Activated T-cell treated with anti-CD3 and anti-CD28 coated beads, Interleukin-2, amount 50 U/mL, for 24 hours (primary cell): ENCODE results near the gene RHOT1.
A peak's percentile ranks its signal among the peaks of the same experiment; 100 is the strongest.
"Not testable (repeated sequence)": the region's sequence is repeated elsewhere in the genome, so short reads cannot be mapped to it uniquely, and the experiment has no call there.

ENCODE experiments used
- DNase-seq: peaks from one replicate; pipeline ENCODE4 v3.0.0-alpha.2; 2020
- H3K27ac Mint-ChIP-seq: 2 replicates; pipeline ENCODE4 v1.8.0; 2020; ENCODE audit warnings: mild to moderate bottlenecking, mixed read lengths
- H3K27me3 Mint-ChIP-seq: 2 replicates; pipeline ENCODE4 v1.8.0; 2020; ENCODE audit warnings: mixed read lengths
- H3K36me3 Mint-ChIP-seq: 2 replicates; pipeline ENCODE4 v1.8.0; 2020; ENCODE audit warnings: low read depth, mixed read lengths
- H3K4me1 Mint-ChIP-seq: 2 replicates; pipeline ENCODE4 v1.8.0; 2020; ENCODE audit warnings: low read depth, mixed read lengths
- H3K4me3 Mint-ChIP-seq: 2 replicates; pipeline ENCODE4 v1.8.0; 2020; ENCODE audit warnings: mild to moderate bottlenecking, moderate library complexity, mixed read lengths
- H3K9me3 Mint-ChIP-seq: 2 replicates; pipeline ENCODE4 v1.8.0; 2020; ENCODE audit warnings: mixed read lengths

The RHOT1 gene

DNA sequence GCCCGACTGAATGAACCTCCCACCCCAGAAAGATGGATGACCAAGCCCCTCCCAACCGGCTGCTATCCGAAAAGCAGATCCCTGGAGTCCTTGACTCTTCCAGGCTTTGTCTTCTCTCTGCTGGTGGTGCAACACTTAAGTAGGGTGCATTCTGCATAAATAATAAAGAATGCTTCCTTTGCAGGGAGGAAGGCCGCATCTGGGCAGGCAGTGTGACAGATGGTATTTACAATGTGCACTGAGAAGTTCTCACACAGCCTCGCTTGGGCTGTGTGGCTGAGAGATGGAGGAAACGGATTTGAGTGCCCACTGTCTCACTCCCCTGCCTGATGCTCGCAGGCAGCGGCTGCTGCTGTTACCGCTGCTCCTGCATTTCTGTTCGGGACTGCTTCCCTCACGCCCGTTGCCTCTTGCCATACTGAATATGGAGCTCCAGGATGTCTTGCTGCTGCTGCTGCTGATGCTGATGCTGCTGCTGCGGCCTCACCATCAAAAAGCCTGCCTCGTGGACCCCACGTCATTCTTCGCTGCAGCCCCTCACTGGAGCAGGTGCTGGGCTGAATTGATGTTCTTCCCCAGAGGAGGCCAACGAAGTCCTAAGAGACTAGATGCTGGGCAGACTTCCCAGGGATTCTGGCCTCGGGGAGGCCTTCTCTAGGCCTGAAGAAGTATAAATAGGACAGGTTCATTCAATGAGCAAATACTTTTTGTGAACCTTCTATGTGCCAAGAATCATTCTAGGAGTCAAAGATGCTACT is 116.3 kb downstream of the RHOT1 start:
- no peak for DNase-seq
- Mint-ChIP-seq H3K36me3 (no peaks in the 10 kb centered on the region), H3K27ac (no peak overlapping the region), H3K4me1 (no peaks in the 10 kb centered on the region), H3K4me3 (no peak overlapping the region), H3K9me3 (no peaks in the 10 kb centered on the region), H3K27me3 (peaks cover 38% of the 10 kb centered on the region)

DNA sequence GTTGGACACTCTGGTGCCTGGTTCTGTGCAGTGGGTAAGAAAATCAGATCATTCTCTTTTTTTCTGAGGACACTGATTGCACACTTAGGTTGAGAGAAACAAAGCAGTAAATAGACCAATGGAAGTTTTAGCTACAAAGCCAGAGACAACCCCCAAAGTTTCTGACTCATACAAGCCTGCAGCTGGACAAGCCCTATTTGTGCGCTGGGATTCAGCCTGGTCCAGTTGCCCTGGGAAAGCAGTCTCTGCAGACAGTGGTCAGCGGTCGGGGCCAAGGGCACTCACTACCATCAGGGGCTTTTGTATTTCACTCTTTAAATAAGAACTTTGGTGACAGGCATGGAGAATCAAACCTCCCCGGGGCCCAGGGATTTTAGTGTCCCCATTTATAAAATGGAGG is 117.3 kb downstream of the RHOT1 start:
- Mint-ChIP-seq H3K4me3 (no peak overlapping the region), H3K36me3 (no peaks in the 10 kb centered on the region), H3K9me3 (no peaks in the 10 kb centered on the region), H3K4me1 (no peaks in the 10 kb centered on the region), H3K27ac (no peak overlapping the region), H3K27me3 (peaks cover 49% of the 10 kb centered on the region)
- DNase-seq, result no peak

DNA sequence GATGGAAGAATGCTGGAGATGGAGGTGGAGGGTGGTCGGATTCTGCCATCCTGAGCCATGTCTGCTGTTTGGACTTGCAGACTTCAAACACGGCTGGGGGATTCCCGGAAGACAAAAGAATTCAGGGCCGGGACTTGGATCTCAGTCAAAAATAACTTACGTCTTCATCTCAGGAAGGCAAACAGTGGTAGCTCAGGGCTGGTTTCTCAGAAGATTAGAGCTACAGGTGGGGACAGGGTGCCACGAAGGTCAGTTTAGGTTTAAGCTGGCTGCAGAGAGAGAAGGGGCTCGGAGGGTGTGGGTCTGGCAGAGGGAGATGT is 119.1 kb downstream of the RHOT1 start:
- peaks cover 57% of the 10 kb centered on the region for H3K27me3 Mint-ChIP-seq
- no peaks in the 10 kb centered on the region for H3K36me3 Mint-ChIP-seq
- no peak overlapping the region for H3K27ac Mint-ChIP-seq
- peaks cover 3% of the 10 kb centered on the region for H3K4me1 Mint-ChIP-seq
- no peak overlapping the region for H3K4me3 Mint-ChIP-seq
- DNase-seq, result no peak
- no peaks in the 10 kb centered on the region for H3K9me3 Mint-ChIP-seq

DNA sequence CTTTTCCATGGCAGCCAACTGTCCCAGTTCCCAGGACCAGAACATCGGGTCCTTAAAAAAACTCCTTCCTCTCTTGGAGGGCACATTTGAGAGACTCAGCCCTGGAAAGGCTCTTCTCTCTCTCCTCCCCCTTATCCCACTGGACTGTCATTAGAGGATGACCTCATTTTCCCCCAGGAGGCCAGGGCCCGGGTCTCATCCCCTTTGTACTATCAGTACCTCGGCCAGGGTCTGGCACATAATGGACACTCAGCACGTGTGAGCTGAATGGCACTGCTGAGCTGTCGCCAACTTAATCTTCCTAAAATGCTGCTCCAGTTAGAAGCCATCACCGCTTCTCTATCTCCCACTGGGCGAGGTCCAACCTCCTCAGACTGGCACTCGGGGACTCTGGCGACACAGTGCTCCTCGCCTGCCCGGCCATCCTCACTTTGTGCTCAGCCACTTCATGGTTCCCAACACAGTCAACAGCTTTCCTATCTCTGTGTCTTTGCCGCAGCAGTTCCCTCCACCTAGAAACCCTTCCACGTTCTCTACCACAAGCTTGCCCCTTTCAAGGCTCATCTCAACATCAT is 119.7 kb downstream of the RHOT1 start:
- peaks cover 5% of the 10 kb centered on the region for H3K4me1 Mint-ChIP-seq
- DNase-seq, result no peak
- H3K27me3 Mint-ChIP-seq, result peaks cover 62% of the 10 kb centered on the region
- no peak overlapping the region for H3K4me3 Mint-ChIP-seq
- H3K36me3 Mint-ChIP-seq, result no peaks in the 10 kb centered on the region
- H3K9me3 Mint-ChIP-seq, result no peaks in the 10 kb centered on the region
- H3K27ac Mint-ChIP-seq, result no peak overlapping the region

DNA sequence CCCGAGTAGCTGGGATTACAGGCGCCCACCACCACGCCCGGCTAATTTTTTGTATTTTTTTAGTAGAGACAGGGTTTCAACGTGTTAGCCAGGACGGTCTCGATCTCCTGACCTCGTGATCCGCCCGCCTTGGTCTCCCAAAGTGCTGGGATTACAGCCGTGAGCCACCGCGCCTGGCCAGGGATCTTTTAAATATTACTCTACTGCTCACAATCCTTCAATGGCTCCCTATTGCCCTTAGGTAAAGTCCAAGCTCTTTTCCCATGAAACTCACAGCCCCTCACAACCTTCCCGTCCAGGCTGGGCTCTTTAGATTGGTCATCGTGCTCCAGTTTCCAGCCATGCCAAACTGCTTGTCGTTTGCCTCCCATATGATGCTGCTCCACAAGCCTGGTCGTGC is 121.2 kb downstream of the RHOT1 start:
- H3K27ac Mint-ChIP-seq, H3K4me3 Mint-ChIP-seq, H3K9me3 Mint-ChIP-seq, DNase-seq, H3K36me3 Mint-ChIP-seq: not testable (repeated sequence)
- peaks cover 72% of the 10 kb centered on the region for H3K27me3 Mint-ChIP-seq
- H3K4me1 Mint-ChIP-seq, result peaks cover 12% of the 10 kb centered on the region

DNA sequence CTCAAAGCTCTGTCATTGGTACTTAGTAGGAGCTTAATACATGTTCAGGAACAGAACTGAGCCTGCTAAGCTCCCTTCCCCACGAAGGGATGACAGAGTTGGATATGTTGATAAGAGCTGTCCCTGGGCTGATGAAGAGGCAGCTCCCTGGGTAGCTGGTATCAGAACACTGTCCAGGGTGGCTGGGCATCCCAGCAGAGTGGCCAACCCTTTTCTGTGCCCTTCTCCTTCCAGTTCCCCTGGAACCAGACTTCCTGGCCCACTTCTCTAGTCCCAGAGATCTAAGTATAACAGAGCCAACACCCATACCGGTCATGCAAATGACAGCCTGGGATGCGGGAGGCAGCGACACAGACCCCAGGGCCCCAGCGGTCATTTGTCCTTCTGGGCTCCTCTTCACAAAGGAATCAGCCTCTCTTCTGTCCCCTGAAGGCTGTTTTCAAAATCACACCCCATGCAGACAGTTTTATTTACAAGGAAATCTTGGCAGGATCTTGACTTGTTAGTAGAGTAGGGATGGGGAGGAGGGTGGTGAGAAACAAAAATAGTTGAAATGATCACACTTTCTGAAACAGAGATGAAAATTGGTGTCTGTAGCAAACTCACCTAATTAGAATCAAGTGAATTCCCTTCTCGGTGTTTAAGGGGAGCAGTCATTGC is 122.0 kb downstream of the RHOT1 start:
- Mint-ChIP-seq H3K4me3 (no peak overlapping the region), H3K36me3 (no peaks in the 10 kb centered on the region), H3K27me3 (peaks cover 76% of the 10 kb centered on the region), H3K27ac (no peak overlapping the region), H3K9me3 (no peaks in the 10 kb centered on the region), H3K4me1 (peaks cover 12% of the 10 kb centered on the region)
- DNase-seq, result no peak

DNA sequence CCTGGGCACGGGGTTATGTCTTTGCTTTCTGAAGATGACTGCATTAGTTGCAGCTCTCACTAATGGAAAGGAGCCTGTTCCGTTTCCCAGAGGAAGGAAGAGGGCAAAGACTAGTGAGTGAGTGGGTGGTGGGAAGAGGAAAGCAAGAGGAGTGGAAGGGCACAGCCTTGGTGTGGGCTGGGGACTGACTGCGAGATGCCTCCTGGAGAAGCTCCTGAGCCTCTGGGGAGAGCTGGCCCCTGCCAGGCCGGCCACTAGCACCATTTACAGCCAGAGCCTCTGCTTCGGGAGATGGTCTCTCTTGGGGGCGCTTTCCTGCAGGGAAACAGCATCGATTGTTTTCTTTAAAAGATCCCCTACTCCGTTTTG is 122.5 kb downstream of the RHOT1 start:
- Mint-ChIP-seq H3K36me3 (no peaks in the 10 kb centered on the region), H3K4me3 (no peak overlapping the region), H3K27me3 (peaks cover 76% of the 10 kb centered on the region), H3K9me3 (no peaks in the 10 kb centered on the region), H3K4me1 (peaks cover 12% of the 10 kb centered on the region), H3K27ac (no peak overlapping the region)
- DNase-seq, result no peak

DNA sequence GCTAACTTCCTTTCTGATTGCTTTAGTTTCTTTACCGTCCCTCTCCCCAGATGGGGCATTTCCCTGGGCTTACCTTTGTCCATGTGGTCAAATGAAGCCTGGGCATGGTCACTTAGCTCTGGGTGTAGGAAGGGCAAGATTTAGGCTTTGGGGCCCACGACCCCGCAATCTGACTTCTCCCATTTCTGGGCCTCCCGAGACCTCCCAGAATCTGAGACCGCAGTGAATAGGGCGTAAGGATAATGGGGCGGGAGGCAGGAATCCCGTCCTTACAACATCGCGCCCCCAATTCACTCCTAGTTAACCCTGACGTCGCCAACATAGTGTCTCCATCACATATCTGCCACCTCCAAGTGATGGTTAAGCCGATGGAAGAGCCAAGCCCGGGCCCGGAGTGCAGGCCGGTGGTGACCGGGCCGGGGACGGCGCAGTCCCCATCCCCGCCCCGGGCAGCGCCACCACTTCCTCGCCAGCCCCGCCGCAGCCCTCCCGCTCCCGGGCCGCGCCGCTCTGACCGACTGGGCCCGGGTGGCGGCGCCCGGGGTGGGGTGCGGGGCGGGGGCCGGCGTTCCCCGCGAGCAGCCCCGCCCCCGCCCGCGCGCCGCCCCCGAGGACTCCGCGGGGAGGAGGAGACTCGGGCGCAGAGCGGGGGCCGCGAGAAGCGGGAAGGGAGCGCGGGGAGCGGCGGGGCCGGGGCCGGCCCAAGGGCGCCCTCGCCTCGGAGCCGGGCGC is 123.1 kb downstream of the RHOT1 start, which contains the start of gene RHBDL3:
Gene RHBDL3, plus strand, starts transcription at position 641 of the 732 bp plus-strand sequence. CDS start 358 bp downstream, outside the sequence.
- no peak for DNase-seq
- no peak within 1 kb of the TSS for H3K27ac Mint-ChIP-seq
- H3K9me3 Mint-ChIP-seq, result no peaks in the 10 kb centered on the region
- H3K27me3 Mint-ChIP-seq, result peaks cover 76% of the 10 kb centered on the region
- peaks cover 12% of the 10 kb centered on the region for H3K4me1 Mint-ChIP-seq
- no peaks in the 10 kb centered on the region for H3K36me3 Mint-ChIP-seq
- peak within 1 kb of the TSS; percentile 67 for H3K4me3 Mint-ChIP-seq

DNA sequence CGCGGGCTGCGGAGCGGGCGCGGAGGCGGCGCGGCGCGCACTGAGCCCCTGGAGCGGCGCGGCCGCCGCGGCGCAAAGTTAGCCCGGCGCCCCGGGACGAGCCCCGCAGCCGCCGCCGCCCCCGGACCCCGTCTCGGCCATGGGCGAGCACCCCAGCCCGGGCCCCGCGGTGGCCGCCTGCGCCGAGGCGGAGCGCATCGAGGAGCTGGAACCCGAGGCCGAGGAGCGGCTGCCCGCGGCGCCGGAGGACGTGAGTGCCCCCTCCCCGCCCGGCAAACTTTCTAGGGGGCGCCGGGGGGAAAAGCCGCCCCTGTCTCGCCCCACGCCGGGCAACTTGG is 123.7 kb downstream of the RHOT1 start:
- no peaks in the 10 kb centered on the region for H3K9me3 Mint-ChIP-seq
- H3K4me1 Mint-ChIP-seq, result peaks cover 12% of the 10 kb centered on the region
- DNase-seq, result no peak
- H3K4me3 Mint-ChIP-seq, result no peak overlapping the region
- no peak overlapping the region for H3K27ac Mint-ChIP-seq
- peaks cover 78% of the 10 kb centered on the region for H3K27me3 Mint-ChIP-seq
- H3K36me3 Mint-ChIP-seq, result no peaks in the 10 kb centered on the region

DNA sequence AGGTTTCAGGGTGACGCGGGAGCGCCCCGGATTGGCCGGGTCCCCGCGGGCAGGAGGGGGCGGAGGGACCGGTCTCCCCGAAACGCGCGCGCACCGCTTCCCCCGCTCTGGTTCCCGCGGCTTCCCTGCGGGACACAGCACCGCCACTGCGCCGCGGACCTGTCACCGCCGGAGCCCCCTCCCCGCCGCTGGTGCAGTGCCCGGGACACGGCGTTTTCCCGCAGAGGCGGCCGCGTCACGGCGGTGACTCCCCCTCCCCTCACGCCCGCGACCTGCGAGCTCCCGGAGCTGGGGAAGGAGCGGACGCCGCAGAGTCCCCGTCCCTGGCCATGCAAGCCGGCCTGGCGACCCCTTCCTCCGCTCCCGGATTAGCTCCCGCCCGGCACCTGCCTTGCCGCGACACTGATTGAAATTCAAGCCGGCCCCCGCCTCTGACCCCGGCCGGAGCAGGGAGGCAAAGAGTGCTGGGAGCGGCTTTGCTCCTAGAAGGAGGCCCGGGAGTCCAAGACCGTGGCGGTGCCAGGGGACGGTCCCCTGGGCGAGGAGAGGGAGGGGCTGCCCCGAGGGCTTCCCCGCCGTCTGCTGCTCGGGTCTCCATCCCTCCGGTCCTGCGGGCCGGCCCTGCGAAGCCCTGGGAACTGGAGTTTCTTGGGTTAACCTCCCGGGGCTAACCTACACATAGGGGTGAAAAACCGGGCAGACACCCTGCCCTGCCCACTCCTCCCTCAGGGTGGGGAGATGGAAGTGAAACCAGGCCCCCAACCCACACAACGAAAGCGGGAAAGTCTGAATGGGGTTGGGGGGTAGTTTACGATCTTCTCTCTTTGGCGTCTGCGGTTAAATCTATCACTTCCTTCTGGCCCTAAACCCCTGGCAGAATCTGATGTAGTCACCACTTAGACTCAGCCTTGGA is 124.3 kb downstream of the RHOT1 start:
- Mint-ChIP-seq H3K4me1 (peaks cover 12% of the 10 kb centered on the region), H3K36me3 (no peaks in the 10 kb centered on the region), H3K9me3 (no peaks in the 10 kb centered on the region), H3K27ac (no peak overlapping the region), H3K27me3 (peaks cover 79% of the 10 kb centered on the region), H3K4me3 (peak overlapping the region; percentile 67)
- DNase-seq, result peak; percentile 49

DNA sequence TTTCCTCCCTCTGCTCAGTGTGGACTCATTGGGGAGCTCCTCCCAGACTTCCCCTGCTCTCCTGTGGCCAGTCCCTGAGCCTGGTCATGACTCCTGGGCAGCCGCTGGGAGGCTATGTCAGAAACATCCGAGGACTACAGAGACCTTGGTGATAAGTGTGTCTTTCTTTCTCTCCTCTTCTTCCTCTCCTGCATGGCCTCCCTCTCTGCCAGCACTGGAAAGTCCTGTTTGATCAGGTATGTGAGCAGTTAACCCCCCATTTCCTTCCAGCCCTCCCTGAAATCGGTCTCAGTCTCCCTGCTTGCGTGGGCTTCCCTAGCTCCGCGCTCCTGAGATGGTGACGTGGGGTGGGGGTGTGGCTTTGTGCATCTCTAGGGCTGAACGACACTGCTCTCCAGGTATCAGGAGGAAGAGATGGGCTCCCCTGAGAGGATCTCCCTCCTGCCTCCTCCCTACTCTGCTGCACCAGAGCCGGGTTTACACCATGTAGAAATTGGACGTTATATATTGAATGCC is 125.4 kb downstream of the RHOT1 start:
- peaks cover 81% of the 10 kb centered on the region for H3K27me3 Mint-ChIP-seq
- H3K36me3 Mint-ChIP-seq, result no peaks in the 10 kb centered on the region
- peak; percentile 36 for DNase-seq
- no peak overlapping the region for H3K27ac Mint-ChIP-seq
- peak overlapping the region; percentile 52 for H3K4me3 Mint-ChIP-seq
- no peaks in the 10 kb centered on the region for H3K9me3 Mint-ChIP-seq
- peaks cover 12% of the 10 kb centered on the region for H3K4me1 Mint-ChIP-seq

DNA sequence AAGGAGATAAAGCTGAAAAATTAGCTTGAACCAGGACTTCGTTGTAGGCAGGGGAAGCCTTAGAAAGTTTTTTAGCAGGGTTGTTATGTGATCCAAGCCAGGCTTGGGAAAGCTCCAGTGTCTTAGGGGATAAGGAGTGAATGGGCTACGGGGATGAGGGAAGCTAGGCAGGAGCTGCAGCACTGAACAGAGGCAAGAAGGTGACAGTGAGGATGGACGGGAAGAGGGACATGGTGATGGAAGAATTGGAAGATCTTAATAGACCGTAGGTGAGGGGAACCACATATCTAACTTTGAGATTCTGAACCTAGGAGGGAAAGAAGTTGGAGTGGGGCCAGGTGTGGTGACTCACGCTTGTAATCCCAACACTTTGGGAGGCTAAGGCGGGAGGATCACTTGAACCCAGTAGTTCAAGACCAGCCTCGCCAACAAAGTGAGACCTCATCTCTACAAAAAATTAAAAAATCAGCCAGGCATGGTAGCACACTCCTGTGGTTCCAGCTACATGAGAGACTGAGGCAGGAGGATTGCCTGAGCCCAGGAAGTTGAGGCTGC is 126.5 kb downstream of the RHOT1 start:
- Mint-ChIP-seq H3K27me3 (peaks cover 72% of the 10 kb centered on the region), H3K4me1 (peaks cover 12% of the 10 kb centered on the region), H3K27ac (no peak overlapping the region), H3K4me3 (no peak overlapping the region), H3K9me3 (no peaks in the 10 kb centered on the region), H3K36me3 (no peaks in the 10 kb centered on the region)
- no peak for DNase-seq

DNA sequence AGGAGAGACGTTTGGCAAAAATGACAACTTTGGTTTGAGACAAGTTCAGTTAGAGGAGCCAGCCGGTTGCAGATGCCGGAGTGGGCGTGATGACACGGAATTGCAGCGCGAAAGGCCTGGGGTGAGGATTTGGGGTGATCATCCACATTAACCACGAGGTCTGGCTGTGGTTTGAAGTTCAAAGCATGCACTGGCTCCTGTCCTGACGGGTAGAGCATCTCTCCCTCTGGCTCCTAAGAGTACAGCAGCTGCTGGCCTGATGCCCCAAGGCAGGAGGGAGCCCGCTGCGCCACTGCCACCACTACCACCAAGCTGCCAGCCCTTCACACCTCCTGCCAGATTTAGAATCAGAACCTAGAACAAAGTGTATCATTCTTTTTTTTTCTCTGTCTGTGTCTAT is 127.1 kb downstream of the RHOT1 start:
- no peak for DNase-seq
- H3K4me1 Mint-ChIP-seq, result peaks cover 12% of the 10 kb centered on the region
- H3K9me3 Mint-ChIP-seq, result no peaks in the 10 kb centered on the region
- no peaks in the 10 kb centered on the region for H3K36me3 Mint-ChIP-seq
- H3K27ac Mint-ChIP-seq, result no peak overlapping the region
- peaks cover 71% of the 10 kb centered on the region for H3K27me3 Mint-ChIP-seq
- H3K4me3 Mint-ChIP-seq, result no peak overlapping the region

DNA sequence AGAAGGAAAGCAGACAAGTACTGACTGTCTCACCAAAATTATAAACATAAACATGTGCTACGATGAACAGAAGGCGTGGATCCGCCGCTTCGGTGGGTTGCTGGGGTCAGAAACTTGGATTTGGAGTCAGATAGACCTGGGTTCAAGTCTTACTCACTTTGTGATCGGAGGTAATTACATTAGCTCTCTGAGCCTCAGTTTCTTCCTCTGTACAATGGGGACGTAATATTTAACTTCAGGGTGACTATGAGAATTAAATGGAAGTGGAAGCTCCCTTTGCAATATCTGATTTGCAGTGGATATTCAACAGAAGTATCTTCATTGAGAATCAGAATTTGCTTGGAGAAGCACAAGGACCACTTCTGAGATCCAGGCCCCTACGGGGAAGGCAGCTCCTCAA is 129.5 kb downstream of the RHOT1 start:
- DNase-seq, result no peak
- Mint-ChIP-seq H3K36me3 (no peaks in the 10 kb centered on the region), H3K4me3 (no peak overlapping the region), H3K27ac (no peak overlapping the region), H3K9me3 (no peaks in the 10 kb centered on the region), H3K4me1 (peaks cover 9% of the 10 kb centered on the region), H3K27me3 (peaks cover 58% of the 10 kb centered on the region)
